Fibroblast of lung (primary cell): ENCODE measurements around the gene SLC35E1. TPM values are rescaled to one million over a fixed set of nuclear protein-coding genes. Genes with fewer than 3 reads are reported as not detected.

ENCODE experiments used
- DNase-seq, 2 donors: peaks; one replicate each; pipeline versions ENCODE4 v3.0.0 to v3.0.0-alpha.2; 2010; ENCODE audit warnings: low read depth in 2 of 2
- H2AFZ ChIP-seq: 2 replicates; pipeline ENCODE4 v1.5.1; 2012; ENCODE audit warnings: low read length, control low read depth, inconsistent platforms
- H3K27ac ChIP-seq: 2 replicates; pipeline ENCODE4 v1.5.1; 2011; ENCODE audit warnings: low read length, control low read depth; ENCODE audit not compliant: insufficient read depth
- H3K27me3 ChIP-seq: 2 replicates; pipeline ENCODE4 v1.5.1; 2011; ENCODE audit warnings: mild to moderate bottlenecking, low read length; ENCODE audit not compliant: control insufficient read depth, insufficient read depth
- H3K36me3 ChIP-seq: 2 replicates; pipeline ENCODE4 v1.5.1; 2011; ENCODE audit warnings: low read length; ENCODE audit not compliant: control insufficient read depth, insufficient read depth
- H3K4me1 ChIP-seq: 2 replicates; pipeline ENCODE4 v1.5.1; 2011; ENCODE audit warnings: low read length; ENCODE audit not compliant: control insufficient read depth, insufficient read depth; ENCODE audit errors: extremely low read depth
- H3K4me2 ChIP-seq: 2 replicates; pipeline ENCODE4 v1.5.1; 2011; ENCODE audit warnings: low read length, control low read depth; ENCODE audit not compliant: insufficient read depth; ENCODE audit errors: extremely low read depth
- H3K4me3 ChIP-seq, 4 experiments: fragments of 200-600 bp in 1 of 4; sonication (generic) in 1 of 4; replicated peaks in 1 of 4; 2 replicates each; pipeline ENCODE4 v1.5.1; 2011 to 2016; ENCODE audit warnings: low read length in 4 of 4, low read depth in 3 of 4, mild to moderate bottlenecking in 3 of 4, control low read depth in 2 of 4, inconsistent platforms in 1 of 4, mixed read lengths in 1 of 4; ENCODE audit not compliant: insufficient read depth in 1 of 4; ENCODE audit errors: control extremely low read depth in 1 of 4
- H3K79me2 ChIP-seq: 2 replicates; pipeline ENCODE4 v1.5.1; 2012; ENCODE audit warnings: mild to moderate bottlenecking, low read length, inconsistent platforms; ENCODE audit not compliant: control insufficient read depth, insufficient read depth
- H3K9ac ChIP-seq: 2 replicates; pipeline ENCODE4 v1.5.1; 2011; ENCODE audit warnings: mild to moderate bottlenecking, low read length, control low read depth; ENCODE audit not compliant: insufficient read depth
- H3K9me3 ChIP-seq: 2 replicates; pipeline ENCODE4 v1.5.1; 2012; ENCODE audit warnings: low read depth, low read length; ENCODE audit not compliant: control insufficient read depth, insufficient read depth
- H4K20me1 ChIP-seq: 2 replicates; pipeline ENCODE4 v1.5.1; 2011; ENCODE audit warnings: low read length; ENCODE audit not compliant: control insufficient read depth, insufficient read depth; ENCODE audit errors: extremely low read depth
- EZH2 ChIP-seq: IDR thresholded peaks from 2 replicates; pipeline ENCODE4 v1.5.1; 2012; ENCODE audit warnings: low read length, control low read depth, mild to moderate bottlenecking; ENCODE audit errors: missing control alignments
- polyA plus RNA-seq, 2 donors: library from polyadenylated mRNA; depleted of rRNA in 1 of 2; stranded (reverse) in 1 of 2; unstranded in 1 of 2; fragments of >200 nt; gene quantifications; 2 replicates each; pipeline ENCODE4 v1.2.1, GENCODE V29; 2011 to 2012; ENCODE audit warnings: missing spikeins in 1 of 2
- total RNA-seq: library from RNA; depleted of rRNA; stranded (reverse); fragments of >200 nt; gene quantifications from 2 replicates; pipeline ENCODE4 v1.2.1, GENCODE V29; 2014
- TF ChIP-seq, protein P1 (sequence below), 2 donors: IDR thresholded peaks in 1 of 2; conservative IDR thresholded peaks in 1 of 2; 1 replicate in 1 of 2; 2 replicates in 1 of 2; pipeline ENCODE4 v1.5.1; 2011 to 2012; ENCODE audit warnings: low read length in 2 of 2, control low read depth in 1 of 2, inconsistent platforms in 1 of 2, low read depth in 1 of 2, mild to moderate bottlenecking in 1 of 2

The SLC35E1 gene
- total and polyA plus RNA-seq, 2 donors (not counting 1 experiment from before 2014, with no cell fraction given), result 19.0 to 36.1 TPM

DNA sequence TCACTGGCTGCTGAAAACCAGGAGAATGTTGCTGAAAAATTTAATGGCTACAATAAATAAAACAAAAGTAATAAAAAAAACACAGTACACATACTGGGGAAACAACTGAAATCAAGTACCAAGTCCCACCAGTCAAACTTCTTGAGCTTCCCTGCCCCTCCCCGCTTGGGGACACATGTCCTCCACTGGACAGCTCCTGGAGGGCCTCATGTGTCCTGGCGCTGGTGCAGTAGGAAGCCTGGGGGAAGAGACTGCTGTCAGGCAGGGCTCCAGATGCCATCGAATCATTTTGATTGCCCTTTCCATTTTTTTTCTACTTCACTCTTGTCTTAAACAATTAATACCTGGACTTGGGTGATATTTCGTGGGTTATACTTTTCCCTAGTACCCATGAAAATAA, 26.6 kb upstream of the SLC35E1 start:
- DNase-seq, result no peak
- H3K9me3 ChIP-seq, result no peaks in the 10 kb centered on the region
- H4K20me1 ChIP-seq, result no peaks in the 10 kb centered on the region
- no peaks in the 10 kb centered on the region for H3K4me1 ChIP-seq
- TF ChIP-seq, protein P1, sequence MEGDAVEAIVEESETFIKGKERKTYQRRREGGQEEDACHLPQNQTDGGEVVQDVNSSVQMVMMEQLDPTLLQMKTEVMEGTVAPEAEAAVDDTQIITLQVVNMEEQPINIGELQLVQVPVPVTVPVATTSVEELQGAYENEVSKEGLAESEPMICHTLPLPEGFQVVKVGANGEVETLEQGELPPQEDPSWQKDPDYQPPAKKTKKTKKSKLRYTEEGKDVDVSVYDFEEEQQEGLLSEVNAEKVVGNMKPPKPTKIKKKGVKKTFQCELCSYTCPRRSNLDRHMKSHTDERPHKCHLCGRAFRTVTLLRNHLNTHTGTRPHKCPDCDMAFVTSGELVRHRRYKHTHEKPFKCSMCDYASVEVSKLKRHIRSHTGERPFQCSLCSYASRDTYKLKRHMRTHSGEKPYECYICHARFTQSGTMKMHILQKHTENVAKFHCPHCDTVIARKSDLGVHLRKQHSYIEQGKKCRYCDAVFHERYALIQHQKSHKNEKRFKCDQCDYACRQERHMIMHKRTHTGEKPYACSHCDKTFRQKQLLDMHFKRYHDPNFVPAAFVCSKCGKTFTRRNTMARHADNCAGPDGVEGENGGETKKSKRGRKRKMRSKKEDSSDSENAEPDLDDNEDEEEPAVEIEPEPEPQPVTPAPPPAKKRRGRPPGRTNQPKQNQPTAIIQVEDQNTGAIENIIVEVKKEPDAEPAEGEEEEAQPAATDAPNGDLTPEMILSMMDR (conservative IDR thresholded peaks at IDR 0.05 in 1 of 2, IDR thresholded peaks at IDR 0.05 in 1 of 2; ENCODE audit: low read depth in 1 of 2, low read length in 2 of 2), result no peak
- no peak for TF ChIP-seq EZH2
- peaks cover 84% of the 10 kb centered on the region for H3K79me2 ChIP-seq
- no peak overlapping the region for H3K9ac ChIP-seq
- no peaks in the 10 kb centered on the region for H3K27me3 ChIP-seq
- H3K4me3 ChIP-seq, result no peak overlapping the region
- no peaks in the 10 kb centered on the region for H3K36me3 ChIP-seq
- no peak overlapping the region for H3K27ac ChIP-seq
- H2AFZ ChIP-seq, result no peak overlapping the region
- H3K4me2 ChIP-seq, result no peak overlapping the region

DNA sequence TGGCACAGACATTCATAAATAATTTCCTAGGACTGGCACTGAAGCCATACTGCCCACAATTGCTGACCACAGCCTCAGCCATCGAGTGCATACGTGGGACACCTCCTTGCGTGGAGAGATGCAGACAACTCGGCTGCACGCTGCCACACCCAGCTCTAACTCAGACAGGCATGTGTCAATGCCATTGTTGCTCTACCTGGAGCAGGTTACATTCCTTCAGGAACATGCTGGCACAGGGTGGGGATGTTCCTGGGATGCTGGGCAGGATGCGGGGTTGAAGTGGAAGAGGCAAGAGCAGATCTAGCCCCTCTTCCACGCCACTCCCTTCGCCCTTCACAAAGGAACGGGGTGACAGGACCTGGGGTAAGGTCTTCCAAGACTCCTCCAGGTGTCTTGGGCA, 24.2 kb upstream of the SLC35E1 start:
- Histone ChIP-seq H2AFZ (no peak overlapping the region), H3K79me2 (peaks cover 86% of the 10 kb centered on the region), H3K36me3 (no peaks in the 10 kb centered on the region), H3K4me2 (no peak overlapping the region), H3K4me1 (no peaks in the 10 kb centered on the region), H4K20me1 (no peaks in the 10 kb centered on the region), H3K27ac (no peak overlapping the region), H3K9me3 (no peaks in the 10 kb centered on the region), H3K27me3 (no peaks in the 10 kb centered on the region), H3K4me3 (no peak overlapping the region), H3K9ac (no peak overlapping the region)
- no peak for DNase-seq
- no peak for TF ChIP-seq EZH2
- TF ChIP-seq, protein P1 (conservative IDR thresholded peaks at IDR 0.05 in 1 of 2, IDR thresholded peaks at IDR 0.05 in 1 of 2; ENCODE audit: low read depth in 1 of 2, low read length in 2 of 2), result no peak

DNA sequence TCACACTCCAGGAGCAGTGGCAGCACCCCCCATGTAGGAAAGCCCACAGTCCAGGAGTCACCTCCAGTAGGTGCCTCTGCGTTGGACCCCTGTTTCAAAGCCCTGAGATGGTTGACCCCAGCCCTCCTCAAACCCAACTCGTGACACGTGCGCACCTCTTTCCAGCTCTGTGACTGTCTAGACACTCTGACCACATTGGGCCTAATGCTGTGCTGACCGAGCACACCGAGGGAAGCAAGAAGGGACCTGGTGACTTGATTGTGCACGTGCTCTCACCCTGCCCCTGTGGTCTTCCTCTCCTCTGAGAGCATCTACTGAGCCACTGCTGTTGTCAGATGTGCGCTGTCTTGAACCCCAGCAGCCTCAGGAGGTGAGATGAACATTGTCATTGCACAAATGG, 22.9 kb upstream of the SLC35E1 start:
- Histone ChIP-seq H3K9me3 (no peaks in the 10 kb centered on the region), H3K9ac (no peak overlapping the region), H3K79me2 (peaks cover 82% of the 10 kb centered on the region), H3K4me2 (no peak overlapping the region), H2AFZ (no peak overlapping the region), H4K20me1 (no peaks in the 10 kb centered on the region), H3K4me1 (no peaks in the 10 kb centered on the region), H3K27ac (no peak overlapping the region), H3K4me3 (no peak overlapping the region), H3K36me3 (no peaks in the 10 kb centered on the region), H3K27me3 (no peaks in the 10 kb centered on the region)
- DNase-seq, result no peak
- TF ChIP-seq, protein P1 (conservative IDR thresholded peaks at IDR 0.05 in 1 of 2, IDR thresholded peaks at IDR 0.05 in 1 of 2; ENCODE audit: low read depth in 1 of 2, low read length in 2 of 2), result no peak
- TF ChIP-seq EZH2, result no peak
